CD4-positive, alpha-beta T cell (primary cell): Measurements from ENCODE around the gene MYOF. TPM values are rescaled to one million over a fixed set of nuclear protein-coding genes. Genes with fewer than 3 reads are reported as not detected.
A peak's percentile ranks its signal among the peaks of the same experiment; 100 is the strongest.

ENCODE experiments used
- ATAC-seq: fragments of 200-7000 bp; cut with Tn5 transposase; one replicate; pipeline ENCODE4 v1.10.0; 2022; ENCODE audit warnings: mild to moderate bottlenecking; ENCODE audit not compliant: poor library complexity
- CTCF ChIA-PET: fragments of 350-600 bp; sonication (Branson Sonifier 250); formaldehyde crosslinking; loops from one replicate; lab custom pipeline; 2021; ENCODE audit warnings: antibody characterized with exemption, inconsistent platforms; lab: Charles Lee
- POLR2A ChIA-PET: fragments of 350-600 bp; sonication (Branson Sonifier 250); formaldehyde crosslinking; loops from one replicate; lab custom pipeline; 2021; ENCODE audit warnings: antibody characterized with exemption, inconsistent platforms; lab: Charles Lee
- DNase-seq, 14 experiments: peaks; one replicate each; pipeline ENCODE4 v3.0.0-alpha.2; 2013 to 2020; ENCODE audit warnings: mixed read lengths in 2 of 14
- H3K27ac ChIP-seq, 2 donors: one replicate each; pipeline versions ENCODE4 v1.5.1 to v1.7.0; 2013; ENCODE audit warnings: low read length in 2 of 2, low read depth in 1 of 2, mild to moderate bottlenecking in 1 of 2
- H3K27me3 ChIP-seq, 2 experiments: 1 replicate in 1 of 2; 2 replicates in 1 of 2; pipeline versions ENCODE4 v1.6.1 to v1.7.0; 2013; ENCODE audit warnings: low read length in 2 of 2, control low read depth in 1 of 2, mild to moderate bottlenecking in 1 of 2, moderate library complexity in 1 of 2; ENCODE audit not compliant: insufficient read depth in 2 of 2, control insufficient read depth in 1 of 2
- H3K36me3 ChIP-seq: one replicate; pipeline ENCODE4 v1.6.1; 2013; ENCODE audit warnings: low read length, control low read depth; ENCODE audit not compliant: insufficient read depth
- H3K4me1 ChIP-seq: one replicate; pipeline ENCODE4 v1.6.1; 2013; ENCODE audit warnings: low read length, control low read depth; ENCODE audit not compliant: insufficient read depth
- H3K4me3 ChIP-seq: one replicate; pipeline ENCODE4 v1.5.1; 2013; ENCODE audit warnings: mild to moderate bottlenecking, low read length, moderate library complexity
- H3K9me3 ChIP-seq, 2 experiments: 1 replicate in 1 of 2; 2 replicates in 1 of 2; pipeline versions ENCODE4 v1.6.1 to v1.7.0; 2013; ENCODE audit warnings: low read length in 2 of 2, mild to moderate bottlenecking in 2 of 2, control low read depth in 1 of 2, moderate library complexity in 1 of 2; ENCODE audit not compliant: control insufficient read depth in 1 of 2, insufficient read depth in 1 of 2
- H3K27ac Mint-ChIP-seq: one replicate; pipeline ENCODE4 v1.8.0; 2020; ENCODE audit warnings: mixed read lengths
- H3K27me3 Mint-ChIP-seq: one replicate; pipeline ENCODE4 v1.8.0; 2021; ENCODE audit warnings: mixed read lengths
- H3K36me3 Mint-ChIP-seq: one replicate; pipeline ENCODE4 v1.8.0; 2021; ENCODE audit warnings: low read depth, mixed read lengths
- H3K4me1 Mint-ChIP-seq: one replicate; pipeline ENCODE4 v1.8.0; 2021; ENCODE audit warnings: low read depth, mixed read lengths
- H3K4me3 Mint-ChIP-seq: one replicate; pipeline ENCODE4 v1.8.0; 2020; ENCODE audit warnings: mild to moderate bottlenecking, mixed read lengths
- H3K9me3 Mint-ChIP-seq: one replicate; pipeline ENCODE4 v1.8.0; 2020; ENCODE audit warnings: mixed read lengths
- intact Hi-C, 2 experiments: fragments of 100-400 bp; cut with DNase I in 1 of 2; cut with micrococcal nuclease in 1 of 2; formaldehyde crosslinking; loops; one replicate each; pipeline versions ENCODE4 v1.15.1 to v1.9.0; 2023 to 2025; cut with DNase I, micrococcal nuclease
- total RNA-seq, 174 experiments: library from RNA in 2 of 174; stranded (reverse) in 2 of 174; gene quantifications; one replicate each; pipeline ENCODE4 v1.2.3 and lab custom pipeline; 2021 to 2026
- TF ChIP-seq, protein P1 (sequence below): fragments of 200-600 bp; IDR thresholded peaks from one replicate; pipeline ENCODE4 v1.8.0; 2022; ENCODE audit warnings: antibody characterized with exemption, mild to moderate bottlenecking

The MYOF gene
- total RNA-seq, 2 experiments from 2014 or later = 0.14 to 0.27 TPM

DNA sequence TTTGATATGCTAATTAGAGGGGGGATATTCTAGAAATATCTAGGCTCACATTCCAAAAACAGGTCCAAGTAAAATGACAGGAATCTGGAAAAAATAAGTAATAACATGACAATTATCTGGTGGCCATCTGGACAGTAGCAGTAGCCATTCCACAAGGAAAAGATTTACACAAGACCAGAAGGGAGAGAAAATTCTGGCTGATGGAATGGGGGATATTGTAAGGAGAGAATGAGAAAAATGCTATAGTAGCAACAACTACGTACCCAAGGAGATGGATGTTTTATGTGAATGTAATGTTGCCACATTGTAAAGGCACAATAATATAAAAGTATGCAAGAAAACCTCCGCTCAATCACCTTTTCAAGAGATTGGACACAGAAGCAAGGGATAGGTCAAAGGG, 5.4 kb downstream of the MYOF start:
- ChIA-PET POLR2A (no interaction called here), CTCF (no interaction called here)
- peaks cover 6% of the 10 kb centered on the region for H3K4me1 Mint-ChIP-seq
- DNase-seq = no peak
- intact Hi-C loops = no loop called here
- Histone ChIP-seq H3K4me3 (no peak overlapping the region), H3K4me1 (peaks cover 1% of the 10 kb centered on the region), H3K27me3 (peaks cover 6 to 7% of the 10 kb centered on the region in 2 experiments), H3K9me3 (no peaks in the 10 kb centered on the region), H3K27ac (no peak overlapping the region), H3K36me3 (no peaks in the 10 kb centered on the region)
- ATAC-seq = no peak
- H3K9me3 Mint-ChIP-seq = no peaks in the 10 kb centered on the region
- H3K27me3 Mint-ChIP-seq = peaks cover 19% of the 10 kb centered on the region
- H3K4me3 Mint-ChIP-seq = no peak overlapping the region
- no peak overlapping the region for H3K27ac Mint-ChIP-seq
- no peaks in the 10 kb centered on the region for H3K36me3 Mint-ChIP-seq
- TF ChIP-seq, protein P1, sequence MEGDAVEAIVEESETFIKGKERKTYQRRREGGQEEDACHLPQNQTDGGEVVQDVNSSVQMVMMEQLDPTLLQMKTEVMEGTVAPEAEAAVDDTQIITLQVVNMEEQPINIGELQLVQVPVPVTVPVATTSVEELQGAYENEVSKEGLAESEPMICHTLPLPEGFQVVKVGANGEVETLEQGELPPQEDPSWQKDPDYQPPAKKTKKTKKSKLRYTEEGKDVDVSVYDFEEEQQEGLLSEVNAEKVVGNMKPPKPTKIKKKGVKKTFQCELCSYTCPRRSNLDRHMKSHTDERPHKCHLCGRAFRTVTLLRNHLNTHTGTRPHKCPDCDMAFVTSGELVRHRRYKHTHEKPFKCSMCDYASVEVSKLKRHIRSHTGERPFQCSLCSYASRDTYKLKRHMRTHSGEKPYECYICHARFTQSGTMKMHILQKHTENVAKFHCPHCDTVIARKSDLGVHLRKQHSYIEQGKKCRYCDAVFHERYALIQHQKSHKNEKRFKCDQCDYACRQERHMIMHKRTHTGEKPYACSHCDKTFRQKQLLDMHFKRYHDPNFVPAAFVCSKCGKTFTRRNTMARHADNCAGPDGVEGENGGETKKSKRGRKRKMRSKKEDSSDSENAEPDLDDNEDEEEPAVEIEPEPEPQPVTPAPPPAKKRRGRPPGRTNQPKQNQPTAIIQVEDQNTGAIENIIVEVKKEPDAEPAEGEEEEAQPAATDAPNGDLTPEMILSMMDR = no peak

- TF ChIP-seq, protein P1 = no peak
- DNase-seq = peak in 1 of 14 experiments; percentile 42
- Histone ChIP-seq H3K27me3 (no peaks in the 10 kb centered on the region), H3K27ac (no peak overlapping the region), H3K9me3 (no peaks in the 10 kb centered on the region), H3K4me3 (no peak overlapping the region), H3K36me3 (no peaks in the 10 kb centered on the region), H3K4me1 (no peaks in the 10 kb centered on the region)
- CTCF ChIA-PET = interaction anchor here (1.4 kb wide), 1 partner anchor 99 kb away, joined by 6 read pairs; no protein-coding TSS in a partner anchor
- POLR2A ChIA-PET = interaction anchor here (0.6 kb wide), 1 partner anchor 81 kb away, joined by 3 read pairs; no protein-coding TSS in a partner anchor
- no peak overlapping the region for H3K4me3 Mint-ChIP-seq
- H3K27ac Mint-ChIP-seq = no peak overlapping the region
- H3K9me3 Mint-ChIP-seq = no peaks in the 10 kb centered on the region
- H3K36me3 Mint-ChIP-seq = no peaks in the 10 kb centered on the region
- H3K27me3 Mint-ChIP-seq = peaks cover 10% of the 10 kb centered on the region
- no peak for ATAC-seq
- H3K4me1 Mint-ChIP-seq = no peaks in the 10 kb centered on the region
- intact Hi-C loops = no loop called here
Measured at GRCh38 chr10:93475871-93476270, 6.3 kb downstream of the MYOF start.

DNA sequence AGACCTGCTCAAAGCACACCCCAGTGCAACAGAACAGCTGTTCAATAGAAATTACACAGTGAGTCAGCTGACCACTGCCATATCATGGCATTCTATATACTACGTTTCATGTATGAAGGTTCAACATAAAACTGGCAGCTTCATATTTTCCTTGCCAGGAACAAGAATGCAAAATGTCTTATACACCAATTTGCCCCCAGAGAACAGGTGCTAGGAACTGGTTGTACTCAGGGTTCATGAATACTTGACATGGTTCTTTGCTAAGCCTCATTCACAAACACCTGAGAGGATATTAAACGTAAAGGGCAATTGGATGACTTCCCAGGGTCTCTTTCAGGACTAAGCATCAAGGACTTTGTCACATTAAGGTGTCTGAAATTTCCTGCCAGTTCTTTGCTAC, 6.9 kb downstream of the MYOF start:
- no peaks in the 10 kb centered on the region for H3K36me3 Mint-ChIP-seq
- no peaks in the 10 kb centered on the region for H3K9me3 ChIP-seq
- no peak for DNase-seq
- no peaks in the 10 kb centered on the region for H3K4me1 Mint-ChIP-seq
- CTCF ChIA-PET = interaction anchor here (1.4 kb wide), 1 partner anchor 99 kb away, joined by 6 read pairs; no protein-coding TSS in a partner anchor
- no peak overlapping the region for H3K4me3 ChIP-seq
- H3K4me3 Mint-ChIP-seq = no peak overlapping the region
- peaks cover 8% of the 10 kb centered on the region for H3K27me3 Mint-ChIP-seq
- TF ChIP-seq, protein P1 = no peak
- no peak overlapping the region for H3K27ac ChIP-seq
- no peaks in the 10 kb centered on the region for H3K36me3 ChIP-seq
- no peak overlapping the region for H3K27ac Mint-ChIP-seq
- no peaks in the 10 kb centered on the region for H3K27me3 ChIP-seq
- POLR2A ChIA-PET = no interaction called here
- ATAC-seq = no peak
- no peaks in the 10 kb centered on the region for H3K4me1 ChIP-seq
- intact Hi-C loops = no loop called here
- H3K9me3 Mint-ChIP-seq = no peaks in the 10 kb centered on the region
